ENCODE measurements around the gene SH3BGRL3. TPM values are rescaled to one million over a fixed set of nuclear protein-coding genes. Genes with fewer than 3 reads are reported as not detected.

The SH3BGRL3 gene
- total and polyA plus RNA-seq, 2 of the 13 experiments (the other 11 are each of a cell fraction or from before 2014, with no cell fraction given) = 11.4 to 12.2 TPM

DNA sequence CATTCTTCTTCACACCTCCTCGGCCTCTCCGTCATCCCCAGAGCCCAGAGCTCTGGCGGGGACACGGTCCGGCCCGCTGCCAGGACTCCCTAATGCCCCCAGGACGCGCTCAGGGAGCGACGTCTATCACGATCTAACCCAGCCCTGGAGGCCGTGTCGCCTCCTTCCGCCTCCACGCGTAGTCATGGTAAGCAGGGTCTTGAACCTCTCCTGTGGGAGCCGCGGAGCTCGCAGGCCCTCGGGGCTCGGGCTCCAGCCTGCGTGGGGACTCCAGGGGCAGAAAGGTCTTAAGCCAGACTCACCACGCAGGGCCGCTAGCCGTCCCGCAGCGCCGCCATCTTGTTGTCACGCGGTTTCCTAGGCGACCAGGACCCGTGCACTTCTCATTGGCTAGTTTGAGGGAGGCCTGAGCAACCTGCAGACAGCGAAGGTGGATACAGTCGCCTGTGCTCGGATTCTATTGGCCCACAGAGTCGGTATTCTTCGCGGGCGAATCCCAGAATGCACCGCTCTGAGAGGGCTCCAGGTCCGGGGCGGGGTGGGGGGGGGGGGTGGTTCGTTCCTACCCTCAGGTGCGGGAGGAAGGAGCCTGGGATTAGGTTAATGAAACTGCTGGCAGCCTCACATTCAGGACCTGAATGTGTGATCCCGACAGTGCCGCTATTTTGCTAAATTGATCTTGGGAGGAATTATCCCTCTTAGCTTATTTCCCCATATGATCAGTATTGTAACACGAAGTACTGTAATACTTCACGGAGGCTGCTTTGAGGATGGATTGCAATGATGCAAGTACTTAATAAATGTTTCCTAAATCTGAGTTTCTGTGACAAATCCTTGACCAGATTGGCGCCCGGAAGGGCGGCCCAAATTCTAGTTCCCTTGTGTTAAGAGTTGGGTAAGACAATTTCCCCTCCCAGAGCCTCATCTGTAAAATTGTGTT lies 26.7 kb downstream of the SH3BGRL3 start, which contains the start of gene UBXN11 (continued):
- TF ChIP-seq ZNF101 (CRISPR knock-in tag; IDR thresholded peaks at IDR 0.05; ENCODE audit: borderline replicate concordance, low read depth) (no peak), JUND (CRISPR knock-in tag; IDR thresholded peaks at IDR 0.05) (no peak), ZSCAN9 (CRISPR knock-in tag; IDR thresholded peaks at IDR 0.05; ENCODE audit: borderline replicate concordance) (no peak), AKAP8 (CRISPR knock-in tag; IDR thresholded peaks at IDR 0.05) (no peak), ZSCAN22 (CRISPR knock-in tag; IDR thresholded peaks at IDR 0.05) (no peak), ZNF550 (CRISPR knock-in tag; IDR thresholded peaks at IDR 0.05; ENCODE audit: borderline replicate concordance) (no peak), DMAP1 (CRISPR knock-in tag; IDR thresholded peaks at IDR 0.05) (peak; percentile 61; the same call in 1 of the 2 replicates), ZNF496 (CRISPR knock-in tag; IDR thresholded peaks at IDR 0.05; ENCODE audit: insufficient replicate concordance) (no peak), ZNF367 (CRISPR knock-in tag; IDR thresholded peaks at IDR 0.05; ENCODE audit: borderline replicate concordance) (no peak), SIX1 (CRISPR knock-in tag; IDR thresholded peaks at IDR 0.05; ENCODE audit: borderline replicate concordance) (no peak), ZNF660 (CRISPR knock-in tag; IDR thresholded peaks at IDR 0.05; ENCODE audit: borderline replicate concordance, low read depth) (no peak), ETV6 (CRISPR knock-in tag; conservative IDR thresholded peaks at IDR 0.05) (no peak; the same call in 1 of the 2 replicates), ZNF343 (CRISPR knock-in tag; IDR thresholded peaks at IDR 0.05) (no peak), ZNF235 (CRISPR knock-in tag; IDR thresholded peaks at IDR 0.05; ENCODE audit: borderline replicate concordance) (no peak), PRPF4 (IDR thresholded peaks at IDR 0.05; ENCODE audit: low read depth, low read length, poor library complexity, severe bottlenecking) (no peak), ZNF788 (CRISPR knock-in tag; IDR thresholded peaks at IDR 0.05; ENCODE audit: borderline replicate concordance) (no peak; the same call in 1 of the 2 replicates), NCOR1 (IDR thresholded peaks at IDR 0.05; ENCODE audit: borderline replicate concordance, low read length) (no peak), ZNF891 (CRISPR knock-in tag; IDR thresholded peaks at IDR 0.05) (0 out of 2 replicates have a peak, but pooled peaks have one; percentile 44), ZNF709 (CRISPR knock-in tag; IDR thresholded peaks at IDR 0.05) (no peak), ZNF530 (CRISPR knock-in tag; IDR thresholded peaks at IDR 0.05; ENCODE audit: low read depth) (no peak), ZNF234 (CRISPR knock-in tag; conservative IDR thresholded peaks at IDR 0.05) (no peak), HOXA7 (CRISPR knock-in tag; IDR thresholded peaks at IDR 0.05) (no peak), MBD4 (IDR thresholded peaks at IDR 0.05; ENCODE audit: borderline replicate concordance, low read length) (no peak), TCF12 (IDR thresholded peaks at IDR 0.05) (no peak), TCF12 (CRISPR knock-in tag; IDR thresholded peaks at IDR 0.05) (no peak), THYN1 (CRISPR knock-in tag; IDR thresholded peaks at IDR 0.05; ENCODE audit: borderline replicate concordance, low read depth) (no peak), ZNF138 (CRISPR knock-in tag; IDR thresholded peaks at IDR 0.05; ENCODE audit: low read depth) (no peak), ZNF431 (CRISPR knock-in tag; IDR thresholded peaks at IDR 0.05; ENCODE audit: borderline replicate concordance, low read depth) (no peak), ZBTB42 (CRISPR knock-in tag; IDR thresholded peaks at IDR 0.05) (no peak)
- TF ChIP-seq, protein P1, sequence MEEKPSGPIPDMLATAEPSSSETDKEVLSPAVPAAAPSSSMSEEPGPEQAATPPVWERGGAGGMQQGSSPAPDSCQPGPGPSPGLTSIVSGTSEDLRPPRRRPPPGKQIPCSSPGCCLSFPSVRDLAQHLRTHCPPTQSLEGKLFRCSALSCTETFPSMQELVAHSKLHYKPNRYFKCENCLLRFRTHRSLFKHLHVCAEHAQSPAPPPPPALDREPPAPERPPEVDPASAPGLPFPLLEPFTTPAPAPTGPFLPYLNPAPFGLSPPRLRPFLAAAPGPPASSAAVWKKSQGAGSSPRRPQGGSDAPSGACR (CRISPR knock-in tag; IDR thresholded peaks at IDR 0.05) = no peak
- TF ChIP-seq, protein P2, sequence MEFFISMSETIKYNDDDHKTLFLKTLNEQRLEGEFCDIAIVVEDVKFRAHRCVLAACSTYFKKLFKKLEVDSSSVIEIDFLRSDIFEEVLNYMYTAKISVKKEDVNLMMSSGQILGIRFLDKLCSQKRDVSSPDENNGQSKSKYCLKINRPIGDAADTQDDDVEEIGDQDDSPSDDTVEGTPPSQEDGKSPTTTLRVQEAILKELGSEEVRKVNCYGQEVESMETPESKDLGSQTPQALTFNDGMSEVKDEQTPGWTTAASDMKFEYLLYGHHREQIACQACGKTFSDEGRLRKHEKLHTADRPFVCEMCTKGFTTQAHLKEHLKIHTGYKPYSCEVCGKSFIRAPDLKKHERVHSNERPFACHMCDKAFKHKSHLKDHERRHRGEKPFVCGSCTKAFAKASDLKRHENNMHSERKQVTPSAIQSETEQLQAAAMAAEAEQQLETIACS (CRISPR knock-in tag; IDR thresholded peaks at IDR 0.05) = no peak
